22Rv1 (cell line): ENCODE measurements around the gene POLR2I.

Experiments used
- ZFX ChIP-seq: fragments of 450-650 bp; IDR thresholded peaks from 2 replicates; pipeline ENCODE4 v1.6.1; 2017; ENCODE audit warnings: antibody characterized with exemption, borderline replicate concordance
- TF ChIP-seq, protein P1 (sequence below): fragments of 450-650 bp; IDR thresholded peaks from 2 replicates; pipeline ENCODE4 v1.5.1; 2017; ENCODE audit warnings: mild to moderate bottlenecking

DNA sequence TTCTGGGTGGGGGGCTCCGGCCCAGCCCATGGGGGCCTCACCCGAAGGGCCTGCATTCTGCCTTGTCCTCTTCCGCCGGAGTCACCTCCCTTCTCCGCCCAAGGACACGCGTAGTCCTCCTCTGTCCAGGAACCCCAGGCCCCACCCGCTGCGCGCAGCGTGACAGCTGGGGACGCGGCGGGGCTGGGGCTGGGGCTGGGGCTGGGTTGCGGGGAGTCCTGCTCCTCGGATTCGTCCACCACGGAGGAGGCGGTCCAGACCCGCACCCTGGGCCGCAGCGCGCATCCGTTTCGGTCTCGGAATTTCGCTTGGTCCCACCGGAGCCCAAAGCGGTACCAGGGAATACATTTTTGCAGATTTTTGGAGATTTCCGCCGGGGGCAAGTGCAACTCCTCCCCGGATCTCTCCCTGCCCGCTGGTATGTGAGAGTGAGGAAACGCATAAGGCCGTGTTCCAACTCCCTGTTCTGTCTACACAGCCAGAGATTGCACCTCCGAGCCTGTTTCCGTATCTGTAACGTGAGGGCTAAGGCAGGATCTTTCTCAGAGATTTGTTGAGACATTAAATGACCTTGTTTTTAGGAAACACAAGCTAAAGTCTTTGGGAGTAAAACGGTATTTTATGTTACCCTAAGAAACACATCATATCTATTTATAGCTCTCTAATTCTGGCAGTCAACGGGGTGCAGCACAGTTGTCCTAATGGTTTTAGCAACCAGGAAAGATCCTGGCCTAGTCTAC lies 37.8 kb upstream of the POLR2I start, which contains the start of gene COX7A1:
- TF ChIP-seq, protein P1, sequence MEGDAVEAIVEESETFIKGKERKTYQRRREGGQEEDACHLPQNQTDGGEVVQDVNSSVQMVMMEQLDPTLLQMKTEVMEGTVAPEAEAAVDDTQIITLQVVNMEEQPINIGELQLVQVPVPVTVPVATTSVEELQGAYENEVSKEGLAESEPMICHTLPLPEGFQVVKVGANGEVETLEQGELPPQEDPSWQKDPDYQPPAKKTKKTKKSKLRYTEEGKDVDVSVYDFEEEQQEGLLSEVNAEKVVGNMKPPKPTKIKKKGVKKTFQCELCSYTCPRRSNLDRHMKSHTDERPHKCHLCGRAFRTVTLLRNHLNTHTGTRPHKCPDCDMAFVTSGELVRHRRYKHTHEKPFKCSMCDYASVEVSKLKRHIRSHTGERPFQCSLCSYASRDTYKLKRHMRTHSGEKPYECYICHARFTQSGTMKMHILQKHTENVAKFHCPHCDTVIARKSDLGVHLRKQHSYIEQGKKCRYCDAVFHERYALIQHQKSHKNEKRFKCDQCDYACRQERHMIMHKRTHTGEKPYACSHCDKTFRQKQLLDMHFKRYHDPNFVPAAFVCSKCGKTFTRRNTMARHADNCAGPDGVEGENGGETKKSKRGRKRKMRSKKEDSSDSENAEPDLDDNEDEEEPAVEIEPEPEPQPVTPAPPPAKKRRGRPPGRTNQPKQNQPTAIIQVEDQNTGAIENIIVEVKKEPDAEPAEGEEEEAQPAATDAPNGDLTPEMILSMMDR, result no peak
- no peak for TF ChIP-seq ZFX
